ENCODE measurements around the gene TAOK3. TPM values are rescaled to one million over a fixed set of nuclear protein-coding genes. Genes with fewer than 3 reads are reported as not detected.

TAOK3 gene
- total and polyA plus RNA-seq, 2 of the 8 experiments (the other 6 are each of a cell fraction or from before 2014, with no cell fraction given) = 5.2 to 9.3 TPM

- TF ChIP-seq CTCF (IDR thresholded peaks at IDR 0.05; ENCODE audit: control extremely low read depth in 1 of 3, insufficient read depth in 1 of 3, low read depth in 1 of 3, low read length in 3 of 3) (no peak), EGR1 (IDR thresholded peaks at IDR 0.05; ENCODE audit: borderline replicate concordance, low read depth, low read length) (no peak), EZH2 (IDR thresholded peaks at IDR 0.05; ENCODE audit: low read depth, low read length, severe bottlenecking) (no peak), ATF2 (IDR thresholded peaks at IDR 0.05; ENCODE audit: low read length) (no peak), RNF2 (IDR thresholded peaks at IDR 0.05; ENCODE audit: borderline replicate concordance, low read depth, low read length, missing control alignments, poor library complexity, severe bottlenecking) (no peak), TCF12 (IDR thresholded peaks at IDR 0.05; ENCODE audit: low read depth, low read length) (no peak)
Measured at GRCh38 chr12:118328486-118329330, 44.0 kb downstream of the TAOK3 start (continued).
